Mucosa of gallbladder (tissue), 1 donor: Measurements from ENCODE around the gene ZNF587B. TPM values are rescaled to one million over a fixed set of nuclear protein-coding genes. Genes with fewer than 3 reads are reported as not detected.
A peak's percentile ranks its signal among the peaks of the same experiment; 100 is the strongest.
"Not testable (repeated sequence)": the region's sequence is repeated elsewhere in the genome, so short reads cannot be mapped to it uniquely, and the experiment has no call there.

Experiments
- DNase-seq: peaks from one replicate; pipeline ENCODE4 v3.0.0-alpha.2; 2020; ENCODE audit warnings: low spot score
- total RNA-seq: library from RNA; stranded (reverse); gene quantifications from one replicate; pipeline ENCODE4 v1.2.1, GENCODE V29; 2021
- donor health status: DM: no; HTN: no; CAD: no.

Gene ZNF587B
- total RNA-seq, 1 donor from 2014 or later: 15.9 TPM

DNA sequence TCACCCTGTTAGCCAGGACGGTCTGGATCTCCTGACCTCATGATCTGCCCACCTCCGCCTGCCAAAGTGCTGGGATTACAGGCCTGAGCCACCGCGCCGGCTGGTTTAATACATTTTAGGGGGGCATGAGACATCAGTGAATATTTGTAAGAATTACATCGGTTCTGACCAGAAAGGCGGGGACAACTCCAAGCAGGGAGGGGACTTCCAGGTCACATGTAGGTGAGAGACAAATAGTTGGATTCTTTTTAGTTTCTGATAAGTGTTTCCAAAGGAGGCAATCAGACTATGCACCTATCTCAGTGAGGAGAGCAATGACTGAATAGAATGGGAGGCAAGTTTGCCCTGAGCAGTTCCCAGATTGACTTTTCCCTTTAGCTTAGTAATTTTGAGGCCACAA is 11.7 kb upstream of the ZNF587B start:
- no peak for DNase-seq

DNA sequence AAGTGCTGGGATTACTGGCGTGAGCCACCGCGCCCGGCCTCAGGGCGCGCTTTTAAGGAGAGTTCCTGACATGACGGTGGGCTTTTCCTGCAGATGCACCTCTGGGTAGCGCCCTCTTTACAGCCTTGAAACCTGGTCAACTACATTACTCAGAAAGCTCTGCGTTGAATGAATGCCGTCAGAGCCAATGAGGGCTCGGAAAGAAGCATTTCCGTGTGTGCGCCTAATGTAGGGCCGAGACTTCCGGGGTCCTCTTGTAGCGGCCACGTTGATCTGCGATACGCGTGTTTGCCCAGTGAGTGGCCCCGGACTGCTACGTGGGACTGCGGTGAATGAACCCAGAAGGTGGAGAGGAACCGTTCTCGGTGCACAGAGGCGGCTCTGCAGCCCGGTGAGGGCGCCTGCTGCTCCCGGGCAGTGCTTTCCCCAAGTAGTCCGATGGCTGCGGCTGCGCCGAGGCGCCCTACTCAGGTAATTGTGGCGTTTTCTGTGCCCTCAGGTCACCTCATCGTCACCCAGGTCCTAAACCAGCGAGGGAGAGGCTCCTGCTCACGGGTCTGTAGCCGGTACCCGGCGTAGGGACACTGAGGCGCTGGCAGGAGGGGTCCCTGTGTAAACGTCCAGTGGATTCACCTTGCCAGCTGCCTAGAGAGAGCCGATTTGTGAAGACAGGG is 10.5 kb upstream of the ZNF587B start:
- DNase-seq: peak; percentile 95

DNA sequence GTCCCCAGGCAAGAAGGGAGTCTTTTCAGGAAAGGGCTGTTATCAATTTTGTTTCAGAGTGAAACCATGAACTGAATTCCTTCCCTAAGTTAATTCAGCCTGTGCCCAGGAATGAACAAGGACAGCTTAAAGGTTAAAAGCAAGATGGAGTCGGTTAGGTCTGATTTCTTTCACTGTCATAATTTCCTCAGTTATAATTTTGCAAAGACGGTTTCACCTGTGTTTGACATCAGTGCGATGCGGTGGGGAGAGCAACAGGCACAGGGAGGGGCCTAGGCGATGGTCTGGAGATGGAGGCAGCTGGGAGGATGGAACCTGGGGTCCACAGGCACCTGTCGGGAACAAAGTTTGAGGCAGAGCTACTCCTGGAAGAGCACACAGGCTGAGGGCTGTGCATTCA is 9.5 kb upstream of the ZNF587B start:
- DNase-seq: no peak

DNA sequence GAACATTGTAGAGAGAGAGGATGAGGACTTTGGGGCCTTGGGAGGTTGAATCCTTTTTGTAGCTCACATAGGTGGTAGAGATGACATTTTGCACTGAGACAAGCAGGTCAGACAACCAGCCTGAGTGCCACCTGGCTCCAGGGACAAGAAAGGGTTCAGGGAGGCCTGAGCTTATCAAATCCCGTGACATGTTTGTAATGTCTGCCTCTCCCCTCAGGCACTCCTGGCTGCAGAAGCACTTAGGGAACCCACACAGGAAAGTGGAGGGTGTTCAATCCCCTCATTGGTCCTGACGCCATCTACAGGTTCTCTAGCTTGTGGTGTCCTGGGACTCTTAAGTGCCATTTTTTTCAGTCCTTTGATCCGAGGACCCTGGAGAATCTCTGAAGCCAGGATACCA is 9.0 kb upstream of the ZNF587B start:
- not testable (repeated sequence) for DNase-seq

DNA sequence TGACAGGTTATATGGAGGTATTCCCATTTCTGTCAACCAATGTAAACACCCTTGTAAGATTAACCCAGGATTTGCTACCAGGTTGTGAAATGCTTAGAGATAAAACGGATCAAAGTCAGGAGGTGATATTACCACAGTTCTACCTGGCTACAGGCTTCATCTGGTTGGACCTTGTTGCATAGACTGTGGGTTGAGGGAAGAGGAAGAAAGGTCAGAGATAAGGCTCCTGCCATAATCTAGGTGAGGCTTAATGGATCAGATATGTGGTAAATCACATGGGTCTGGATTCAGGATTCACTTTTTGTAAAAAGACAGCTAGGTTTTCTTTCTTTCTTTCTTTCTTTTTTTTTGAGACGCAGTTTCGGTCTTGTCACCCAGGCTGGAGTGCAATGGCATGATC is 8.6 kb upstream of the ZNF587B start:
- DNase-seq: not testable (repeated sequence)

DNA sequence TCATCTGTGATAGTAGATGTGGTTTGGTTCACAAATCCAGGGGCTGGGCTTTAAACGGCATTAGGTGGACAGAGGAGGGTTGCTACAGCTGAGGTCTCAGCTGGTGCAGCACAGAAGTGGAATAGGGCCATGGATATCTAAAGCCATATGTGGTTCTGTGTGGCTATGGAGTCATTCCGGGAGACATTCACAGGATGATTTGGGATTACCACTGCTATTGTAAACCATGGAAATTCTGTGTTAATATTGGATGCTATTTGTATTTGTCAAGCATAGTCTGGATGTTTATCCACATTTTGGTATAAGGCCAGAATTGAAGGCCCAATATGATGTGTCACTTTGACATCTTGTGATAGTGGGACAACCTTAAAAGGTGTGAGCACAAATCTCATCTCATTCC is 6.9 kb upstream of the ZNF587B start:
- DNase-seq: not testable (repeated sequence)

DNA sequence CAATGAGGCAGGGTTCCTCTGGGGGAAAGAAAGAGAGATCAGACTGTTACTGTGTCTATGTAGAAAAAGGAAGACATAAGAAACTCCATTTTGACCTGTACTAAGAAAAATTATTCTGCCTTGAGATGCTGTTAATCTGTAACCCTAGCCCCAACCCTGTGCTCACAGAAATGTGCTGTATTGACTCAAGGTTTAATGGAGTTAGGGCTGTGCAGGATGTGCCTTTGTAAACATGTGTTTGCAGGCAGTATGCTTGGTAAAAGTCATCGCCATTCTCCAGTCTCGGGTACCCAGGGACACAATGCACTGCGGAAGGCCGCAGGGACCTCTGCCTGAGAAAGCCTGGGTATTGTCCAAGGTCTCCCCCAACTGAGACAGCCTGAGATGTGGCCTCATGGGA is 6.5 kb upstream of the ZNF587B start:
- not testable (repeated sequence) for DNase-seq

DNA sequence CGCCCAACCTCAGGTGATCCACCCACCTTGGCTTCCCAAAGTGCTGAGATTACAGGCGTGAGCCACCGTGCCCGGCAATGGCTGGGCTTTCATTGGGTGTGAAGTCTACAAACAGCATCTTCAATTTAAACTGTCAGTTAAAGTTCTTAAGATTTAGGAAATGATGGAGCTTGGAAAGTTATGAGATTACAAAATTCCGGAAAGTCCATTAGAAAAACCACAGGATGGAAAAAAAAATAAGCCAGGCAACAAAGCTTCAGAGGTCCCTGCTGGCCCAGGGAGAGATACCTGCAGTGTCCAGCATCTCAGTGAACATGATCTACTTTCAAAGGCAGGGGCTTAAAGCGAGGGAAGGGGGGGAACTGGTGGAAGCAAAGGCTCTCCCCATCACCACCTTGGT is 4.6 kb upstream of the ZNF587B start:
- no peak for DNase-seq

DNA sequence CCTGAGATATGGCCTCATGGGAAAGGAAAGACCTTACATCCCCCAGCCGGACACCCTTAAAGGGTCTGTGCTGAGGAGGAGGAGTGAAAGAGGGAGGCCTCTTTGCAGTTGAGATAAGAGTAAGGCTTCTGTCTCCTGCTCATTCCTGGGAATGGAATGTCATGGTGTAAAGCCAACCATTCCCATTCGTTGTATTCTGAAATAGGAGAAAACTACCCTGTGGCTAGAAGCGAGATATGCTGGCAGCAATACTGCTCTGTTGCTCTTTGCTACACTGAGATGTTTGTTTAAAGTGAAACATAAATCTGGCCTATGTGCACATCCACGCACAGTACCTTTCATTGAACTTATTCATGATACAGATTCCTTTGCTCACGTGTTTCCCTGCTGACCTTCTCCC is 783 bp upstream of the ZNF587B start:
- no peak for DNase-seq

DNA sequence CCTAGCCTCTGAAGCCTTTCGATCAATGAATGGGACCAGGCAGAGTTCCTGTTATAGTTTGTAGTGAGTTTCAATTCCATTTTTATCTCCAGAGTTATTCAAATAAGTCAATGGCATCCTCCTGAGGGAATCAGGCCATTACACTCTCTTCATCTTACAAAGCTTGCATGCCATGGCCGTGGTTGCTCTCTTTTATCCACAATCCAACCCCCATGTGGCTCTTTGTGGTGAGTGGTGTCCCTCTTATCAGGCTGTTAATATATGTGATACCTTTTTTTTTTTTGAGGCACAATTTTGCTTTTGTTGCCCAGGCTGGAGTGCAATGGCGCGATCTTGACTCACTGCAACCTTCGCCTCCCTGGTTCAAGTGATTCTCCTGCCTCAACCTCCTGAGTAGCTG is 6.9 kb downstream of the ZNF587B start:
- DNase-seq: not testable (repeated sequence)

DNA sequence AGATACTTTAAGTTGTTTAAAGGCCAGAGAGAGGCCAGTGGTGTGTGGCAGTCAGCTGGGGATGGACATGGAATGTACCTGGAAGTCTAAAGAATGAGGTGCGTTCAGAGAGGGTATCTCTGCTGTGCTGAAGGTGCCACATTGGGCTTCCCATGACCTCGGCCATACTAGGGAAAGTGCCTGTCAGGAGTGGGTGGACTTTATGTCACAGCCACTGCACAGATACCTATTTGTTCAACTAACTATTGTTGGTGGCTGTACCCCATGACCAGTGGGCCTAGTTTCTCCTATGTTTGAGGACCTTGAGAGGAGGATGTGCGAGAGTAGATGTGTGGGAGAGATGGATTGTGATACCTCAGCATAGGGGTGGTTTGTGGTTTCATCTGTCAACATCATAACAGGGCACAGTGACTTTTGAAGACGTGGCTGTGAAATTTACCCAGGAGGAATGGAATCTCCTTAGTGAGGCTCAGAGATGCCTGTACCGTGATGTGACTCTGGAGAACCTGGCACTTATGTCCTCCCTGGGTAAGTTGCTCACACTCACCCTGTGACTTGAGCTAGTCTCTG is 8.6 kb downstream of the ZNF587B start:
- DNase-seq: not testable (repeated sequence)

DNA sequence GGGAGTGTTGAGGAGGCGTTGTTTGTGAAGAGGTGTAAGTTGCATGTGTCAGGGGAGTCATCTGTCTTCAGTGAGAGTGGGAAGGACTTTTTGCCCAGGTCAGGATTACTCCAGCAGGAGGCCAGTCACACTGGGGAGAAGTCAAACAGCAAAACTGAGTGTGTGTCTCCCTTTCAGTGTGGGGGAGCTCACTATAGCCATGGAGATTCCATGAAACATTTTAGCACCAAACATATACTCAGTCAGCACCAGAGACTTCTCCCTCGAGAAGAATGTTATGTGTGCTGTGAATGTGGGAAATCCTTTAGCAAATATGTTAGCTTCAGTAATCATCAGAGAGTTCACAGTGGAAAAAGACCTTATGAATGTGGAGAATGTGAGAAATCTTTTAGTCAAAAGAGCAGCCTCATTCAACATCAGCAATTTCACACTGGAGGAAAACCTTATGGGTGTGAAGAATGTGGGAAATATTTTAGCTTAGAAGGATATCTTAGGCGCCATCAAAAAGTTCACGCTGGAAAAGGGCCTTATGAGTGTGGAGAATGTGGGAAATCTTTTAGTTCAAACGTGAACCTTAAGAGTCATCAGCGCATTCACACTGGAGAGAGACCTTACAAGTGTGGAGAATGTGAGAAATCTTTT is 11.1 kb downstream of the ZNF587B start:
- DNase-seq: no peak

DNA sequence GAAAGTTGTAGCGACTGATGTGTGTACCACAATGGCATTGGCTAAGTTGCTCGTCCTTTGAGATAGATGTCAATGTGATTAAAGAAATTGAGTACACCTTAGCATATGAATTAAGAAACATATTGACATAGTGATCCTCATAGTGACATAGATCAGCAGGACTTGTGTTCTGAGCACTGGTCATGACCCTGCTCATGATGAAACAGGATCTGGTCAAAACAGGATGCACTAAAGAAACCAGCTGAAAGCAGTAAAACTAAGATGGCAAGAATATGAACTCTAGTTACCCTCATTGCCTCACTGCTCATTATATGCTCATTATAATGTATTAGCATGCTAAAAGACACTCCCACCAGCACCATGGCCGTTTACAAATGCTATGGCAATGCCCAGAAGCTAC is 17.1 kb downstream of the ZNF587B start:
- not testable (repeated sequence) for DNase-seq

DNA sequence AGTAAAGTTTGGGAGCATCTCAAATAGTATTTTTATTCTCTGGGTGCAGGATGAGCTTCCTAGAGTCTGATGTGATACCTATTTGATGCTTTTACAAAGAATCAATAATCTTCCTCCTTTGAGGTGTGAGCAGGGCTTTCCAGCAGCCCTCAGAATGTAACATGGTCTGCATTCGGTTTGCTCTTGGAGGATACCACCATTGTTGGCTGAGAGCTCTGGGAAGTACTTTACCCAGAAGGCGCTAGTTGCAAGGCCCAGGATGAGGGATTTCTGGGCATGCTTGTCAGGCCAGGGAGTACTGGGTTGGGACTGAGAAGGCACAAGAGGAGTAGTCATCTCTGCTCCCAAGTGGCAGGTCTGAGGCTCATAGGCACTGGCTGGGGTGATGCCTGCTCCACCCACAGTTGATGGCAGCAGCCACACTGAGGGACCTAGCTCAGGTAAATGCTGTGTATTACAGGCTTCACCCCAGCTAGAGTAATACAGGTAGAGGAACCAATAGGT is 19.1 kb downstream of the ZNF587B start:
- DNase-seq: not testable (repeated sequence)

DNA sequence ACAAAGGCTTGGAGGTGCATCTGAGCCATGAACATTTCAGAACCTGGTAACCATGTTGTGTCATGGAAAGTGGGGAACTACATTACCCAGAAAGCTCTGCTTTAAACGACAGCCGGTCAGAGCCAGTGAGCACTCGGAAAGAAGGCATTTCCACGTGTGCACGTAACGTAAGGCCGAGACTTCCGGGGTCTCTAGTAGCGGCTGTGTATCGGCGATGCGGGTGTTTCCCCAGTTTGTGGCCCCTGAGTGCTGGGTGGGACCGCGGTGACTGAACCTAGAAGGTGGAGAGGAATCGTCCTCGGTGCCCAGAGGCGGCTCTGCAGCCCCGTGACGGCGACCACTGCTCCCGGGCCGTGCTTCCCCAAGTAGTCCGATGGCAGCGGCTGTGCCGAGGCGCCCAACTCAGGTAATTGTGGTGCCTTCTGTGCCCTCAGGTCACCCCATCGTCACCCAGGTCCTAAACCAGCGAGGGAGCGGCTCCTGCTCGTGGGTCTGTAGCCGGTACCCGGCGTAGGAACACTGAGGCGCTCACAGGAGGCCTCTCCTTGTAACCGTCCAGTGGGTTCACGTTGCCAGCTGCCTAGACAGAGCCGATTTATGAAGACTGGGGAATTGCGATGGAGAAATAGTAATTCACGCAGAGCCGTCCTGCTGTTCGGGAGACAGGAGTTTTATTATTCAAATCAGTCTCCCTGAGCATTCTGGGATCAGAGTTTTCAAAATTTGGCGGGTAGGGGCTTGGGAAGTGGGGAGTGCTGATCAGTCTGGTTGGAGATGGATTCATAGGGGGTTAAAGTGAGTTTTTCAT is 19.8 kb downstream of the ZNF587B start, which contains the start of gene ZNF587:
TSS of gene ZNF587 (plus strand) at position 194 of the 808 bp plus-strand sequence. CDS start at position 374, 180 bp downstream.
- DNase-seq: peak; percentile 84

DNA sequence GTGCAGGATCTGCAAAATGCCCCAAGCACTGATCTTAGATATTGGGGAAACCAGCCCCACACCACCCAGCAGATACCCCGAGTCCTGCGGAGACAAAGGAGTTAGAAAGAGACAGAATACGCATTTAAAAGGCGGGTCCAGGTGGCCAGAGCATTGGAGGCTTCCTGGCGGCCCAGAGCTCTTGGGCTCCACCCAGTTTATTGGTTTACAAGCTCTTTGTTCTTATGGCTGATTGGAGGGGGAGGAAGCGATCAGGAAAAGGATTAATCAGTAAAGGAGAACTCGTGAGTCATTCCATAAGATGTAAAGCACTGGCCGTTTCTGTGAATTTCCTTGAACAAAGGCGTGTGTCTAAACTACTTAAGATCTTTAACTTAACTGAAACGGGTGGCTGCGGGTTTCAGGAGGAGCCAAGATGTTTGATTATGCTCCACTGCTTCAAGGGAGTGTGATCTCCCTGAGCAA is 20.5 kb downstream of the ZNF587B start:
- DNase-seq: peak; percentile 70

DNA sequence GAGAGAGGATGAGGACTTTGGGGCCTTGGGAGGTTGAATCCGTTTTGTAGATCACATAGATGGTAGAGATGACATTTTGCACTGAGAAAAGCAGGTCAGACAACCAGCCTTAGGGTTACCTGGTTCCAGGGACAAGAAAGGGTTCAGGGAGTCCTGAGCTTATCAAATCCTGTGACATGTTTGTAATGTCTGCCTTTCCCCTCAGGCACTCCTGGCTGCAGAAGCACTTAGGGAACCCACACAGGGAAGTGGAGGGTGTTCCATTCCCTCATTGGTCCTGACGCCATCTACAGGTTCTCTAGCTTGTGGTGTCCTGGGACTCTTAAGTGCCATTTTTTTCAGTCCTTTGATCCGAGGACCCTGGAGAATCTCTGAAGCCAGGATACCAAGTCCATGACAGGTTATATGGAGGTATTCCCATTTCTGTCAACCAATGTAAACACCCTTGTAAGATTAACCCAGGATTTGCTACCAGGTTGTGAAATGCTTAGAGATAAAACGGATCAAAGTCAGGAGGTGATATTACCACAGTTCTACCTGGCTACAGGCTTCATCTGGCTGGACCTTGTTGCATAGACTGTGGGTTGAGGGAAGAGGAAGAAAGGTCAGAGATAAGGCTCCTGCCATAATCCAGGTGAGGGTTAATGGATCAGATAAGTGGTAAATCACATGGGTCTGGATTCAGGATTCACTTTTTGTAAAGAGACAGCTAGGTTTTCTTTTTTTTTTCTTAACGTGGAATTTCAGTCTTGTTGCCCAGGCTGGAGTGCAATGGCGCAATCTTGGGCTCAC is 21.9 kb downstream of the ZNF587B start:
- DNase-seq: not testable (repeated sequence)

DNA sequence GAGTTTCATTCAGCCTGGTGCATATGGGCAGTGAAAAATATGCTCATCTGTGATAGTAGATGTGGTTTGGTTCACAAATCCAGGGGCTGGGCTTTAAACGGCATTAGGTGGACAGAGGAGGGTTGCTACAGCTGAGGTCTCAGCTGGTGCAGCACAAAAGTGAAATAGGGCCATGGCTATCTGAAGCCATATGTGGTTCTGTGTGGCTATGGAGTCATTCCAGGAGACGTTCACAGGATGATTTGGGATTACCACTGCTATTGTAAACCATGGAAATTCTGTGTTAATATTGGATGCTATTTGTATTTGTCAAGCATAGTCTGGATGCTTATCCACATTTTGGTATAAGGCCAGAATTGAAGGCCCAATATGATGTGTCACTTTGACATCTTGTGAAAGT is 24.0 kb downstream of the ZNF587B start:
- DNase-seq: not testable (repeated sequence)

DNA sequence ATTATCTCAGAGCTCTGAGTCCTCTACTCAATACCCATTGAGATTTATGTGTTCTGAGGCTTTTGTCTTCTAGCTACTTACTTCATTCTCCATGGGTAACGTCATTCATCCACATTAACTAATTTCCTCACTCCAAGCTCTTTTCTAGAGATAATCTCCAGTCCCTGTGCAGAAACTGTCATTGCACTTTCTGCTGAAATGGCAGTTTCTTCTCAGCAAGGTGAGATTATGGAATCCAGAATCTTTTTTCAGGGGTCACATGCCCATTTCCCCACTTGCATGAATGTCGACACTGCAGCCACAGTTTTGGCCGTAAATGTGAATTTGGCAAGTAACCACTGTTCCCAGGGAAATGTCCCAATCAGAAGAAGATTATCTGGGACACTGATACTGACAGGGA is 32.3 kb downstream of the ZNF587B start:
- not testable (repeated sequence) for DNase-seq

DNA sequence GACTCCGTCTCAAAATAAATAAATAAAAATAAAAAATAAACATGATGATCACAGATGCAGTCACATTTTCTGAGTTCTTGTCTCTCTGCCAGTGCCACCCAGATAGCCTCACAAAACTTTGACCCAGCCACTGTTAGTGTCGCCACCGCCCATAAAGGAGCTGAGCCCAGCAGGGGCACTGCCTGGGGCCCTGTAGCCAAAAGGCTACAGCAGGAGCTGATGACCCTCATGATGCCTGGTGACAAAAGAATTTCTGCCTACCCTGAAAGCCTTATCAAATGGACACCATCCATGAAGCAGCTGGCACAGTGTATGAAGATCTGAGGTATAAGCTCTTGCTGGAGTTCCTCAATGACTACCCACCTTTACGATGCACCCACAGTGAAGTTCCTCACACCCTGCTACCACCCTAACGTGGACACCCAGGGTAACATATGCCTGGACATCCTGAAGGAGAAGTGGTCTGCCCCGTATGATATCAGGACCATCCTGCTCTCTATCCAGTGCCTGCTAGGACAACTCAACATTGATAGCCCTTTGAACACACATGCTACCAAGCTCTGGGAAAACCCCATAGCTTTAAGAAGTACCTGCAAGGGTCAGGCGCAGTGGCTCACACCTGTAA is 37.9 kb downstream of the ZNF587B start:
- no peak for DNase-seq

DNA sequence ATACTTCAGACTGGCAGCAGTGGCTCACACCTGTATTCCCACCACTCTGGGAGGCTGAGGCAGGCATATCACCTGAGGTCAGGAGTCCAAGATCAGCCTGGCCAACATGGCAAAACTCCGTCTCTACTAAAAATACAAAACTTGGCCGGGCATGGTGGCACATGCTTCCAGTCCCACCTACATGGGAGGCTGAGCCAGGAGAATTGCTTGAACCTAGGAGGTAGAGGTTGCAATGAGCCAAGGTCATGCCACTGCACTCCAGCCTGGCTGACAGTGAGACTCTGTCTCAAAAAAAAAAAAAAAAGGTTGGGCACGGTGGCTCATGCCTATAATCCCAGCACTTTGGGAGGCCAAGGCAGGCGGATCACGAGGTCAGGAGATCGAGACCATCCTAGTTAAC is 39.6 kb downstream of the ZNF587B start:
- not testable (repeated sequence) for DNase-seq
